ENCODE measurements around the gene ZFHX3.

ZFHX3 gene

DNA sequence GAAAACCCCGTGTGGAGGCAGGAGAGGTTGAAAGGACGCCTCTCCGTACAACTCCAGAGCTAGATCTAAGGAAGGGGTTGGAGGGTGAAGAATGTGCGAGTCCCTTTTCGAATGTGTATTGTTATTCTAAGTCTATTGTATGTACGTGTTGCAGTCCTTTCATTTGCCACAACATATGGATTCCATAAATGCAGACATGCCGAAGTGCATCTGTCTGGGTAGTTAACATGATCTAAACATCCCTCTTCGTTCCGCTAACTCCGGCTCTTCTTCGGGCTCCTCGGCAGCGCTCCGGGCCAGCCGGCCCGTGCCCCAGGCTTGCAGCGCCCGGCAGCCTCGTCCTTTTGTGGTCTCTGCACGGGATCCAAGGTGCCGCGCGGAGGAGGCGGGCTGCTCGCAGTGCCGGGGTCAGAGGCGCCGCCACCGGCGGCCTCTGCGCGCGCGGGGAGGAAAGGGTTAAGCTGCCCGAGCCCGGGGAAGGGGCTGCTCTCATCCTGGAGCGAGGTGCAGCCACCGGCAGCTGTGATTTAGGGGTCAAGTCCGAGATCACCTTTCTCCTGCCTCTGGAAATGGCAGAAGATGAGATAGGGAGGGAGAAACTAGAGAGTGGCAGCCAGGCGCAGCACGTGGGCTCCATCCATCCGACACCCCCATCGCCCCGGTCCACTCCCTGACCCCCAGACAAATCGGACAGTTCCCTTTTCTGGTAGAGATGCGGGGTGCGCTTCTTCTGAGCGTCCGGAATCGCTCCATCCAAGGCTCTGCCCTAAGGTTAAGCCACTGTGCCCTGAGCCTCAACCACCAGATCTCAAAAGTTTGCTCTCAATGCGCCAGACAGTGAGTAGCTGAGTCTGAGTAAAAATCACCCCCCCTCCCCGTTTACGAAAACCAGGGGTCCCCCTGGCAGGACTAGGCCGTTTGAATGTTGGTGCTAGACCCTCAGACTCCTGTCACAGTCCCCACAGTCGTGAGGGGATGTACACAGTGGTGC lies 15.1 kb upstream of the ZFHX3 start:
- TF ChIP-seq, protein P1, sequence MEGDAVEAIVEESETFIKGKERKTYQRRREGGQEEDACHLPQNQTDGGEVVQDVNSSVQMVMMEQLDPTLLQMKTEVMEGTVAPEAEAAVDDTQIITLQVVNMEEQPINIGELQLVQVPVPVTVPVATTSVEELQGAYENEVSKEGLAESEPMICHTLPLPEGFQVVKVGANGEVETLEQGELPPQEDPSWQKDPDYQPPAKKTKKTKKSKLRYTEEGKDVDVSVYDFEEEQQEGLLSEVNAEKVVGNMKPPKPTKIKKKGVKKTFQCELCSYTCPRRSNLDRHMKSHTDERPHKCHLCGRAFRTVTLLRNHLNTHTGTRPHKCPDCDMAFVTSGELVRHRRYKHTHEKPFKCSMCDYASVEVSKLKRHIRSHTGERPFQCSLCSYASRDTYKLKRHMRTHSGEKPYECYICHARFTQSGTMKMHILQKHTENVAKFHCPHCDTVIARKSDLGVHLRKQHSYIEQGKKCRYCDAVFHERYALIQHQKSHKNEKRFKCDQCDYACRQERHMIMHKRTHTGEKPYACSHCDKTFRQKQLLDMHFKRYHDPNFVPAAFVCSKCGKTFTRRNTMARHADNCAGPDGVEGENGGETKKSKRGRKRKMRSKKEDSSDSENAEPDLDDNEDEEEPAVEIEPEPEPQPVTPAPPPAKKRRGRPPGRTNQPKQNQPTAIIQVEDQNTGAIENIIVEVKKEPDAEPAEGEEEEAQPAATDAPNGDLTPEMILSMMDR (IDR thresholded peaks at IDR 0.05; ENCODE audit: low read depth, low read length): no peak
- DNase-seq (ENCODE audit: extremely low read depth, low read depth): no peak

DNA sequence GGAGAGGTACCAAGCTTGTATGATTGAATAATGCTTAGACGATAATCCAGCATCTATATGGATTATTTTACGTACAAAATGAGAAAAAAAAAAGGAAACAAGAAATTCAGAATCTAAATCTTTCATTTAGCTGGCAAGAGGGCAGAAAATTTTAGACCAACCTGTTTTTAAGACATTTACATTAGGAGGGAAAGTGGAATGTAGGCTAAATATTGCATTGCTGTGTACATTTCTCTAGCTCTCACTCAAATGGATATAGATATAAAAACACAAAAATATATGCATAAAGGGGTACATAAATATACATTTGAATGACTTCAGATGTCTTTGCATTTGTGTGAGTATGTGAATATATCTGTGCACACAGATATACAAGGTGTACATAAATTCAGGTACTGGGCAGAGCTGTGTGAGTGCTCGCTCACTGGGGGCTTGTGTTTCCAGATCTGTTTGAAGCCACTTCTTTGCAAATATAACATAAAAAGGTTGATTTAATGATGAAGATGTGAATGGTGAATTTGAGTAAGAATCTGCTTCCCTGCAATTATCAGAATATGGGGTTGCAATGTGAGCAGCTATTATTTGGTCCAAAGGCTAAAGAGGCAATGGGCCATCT lies 14.2 kb upstream of the ZFHX3 start:
- TF ChIP-seq, protein P1 (IDR thresholded peaks at IDR 0.05; ENCODE audit: low read depth, low read length): no peak
- DNase-seq (ENCODE audit: extremely low read depth, low read depth): no peak

DNA sequence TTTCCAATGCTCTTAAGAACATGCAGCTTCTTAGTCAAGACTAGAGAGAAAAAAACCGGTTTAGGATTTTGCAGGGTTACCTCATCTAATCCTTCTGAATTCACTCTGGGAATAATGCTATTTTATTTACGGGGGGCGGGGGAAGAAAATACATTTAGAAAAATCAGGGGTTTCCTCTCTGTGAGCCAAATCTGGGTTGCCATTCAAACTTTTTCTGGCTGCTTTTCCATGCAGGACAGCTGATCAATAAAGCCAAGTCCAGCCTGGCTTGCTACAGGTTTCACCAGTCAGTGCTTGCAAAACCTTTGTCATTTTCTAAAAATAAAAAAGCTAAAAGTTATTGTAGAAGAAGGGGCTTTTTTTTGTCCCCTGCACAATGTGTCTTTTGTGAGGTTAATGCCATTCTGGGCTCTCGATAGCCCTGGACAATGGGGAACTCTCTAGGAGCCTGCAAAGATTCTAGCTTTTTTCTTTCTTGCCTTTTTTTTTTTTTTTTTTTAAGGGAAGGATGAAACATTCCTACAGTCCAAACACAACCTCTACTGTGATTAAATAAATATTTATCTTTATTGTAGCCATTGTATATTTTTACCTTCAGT lies 13.1 kb upstream of the ZFHX3 start:
- TF ChIP-seq, protein P1 (IDR thresholded peaks at IDR 0.05; ENCODE audit: low read depth, low read length): no peak
- DNase-seq (ENCODE audit: extremely low read depth, low read depth): no peak

DNA sequence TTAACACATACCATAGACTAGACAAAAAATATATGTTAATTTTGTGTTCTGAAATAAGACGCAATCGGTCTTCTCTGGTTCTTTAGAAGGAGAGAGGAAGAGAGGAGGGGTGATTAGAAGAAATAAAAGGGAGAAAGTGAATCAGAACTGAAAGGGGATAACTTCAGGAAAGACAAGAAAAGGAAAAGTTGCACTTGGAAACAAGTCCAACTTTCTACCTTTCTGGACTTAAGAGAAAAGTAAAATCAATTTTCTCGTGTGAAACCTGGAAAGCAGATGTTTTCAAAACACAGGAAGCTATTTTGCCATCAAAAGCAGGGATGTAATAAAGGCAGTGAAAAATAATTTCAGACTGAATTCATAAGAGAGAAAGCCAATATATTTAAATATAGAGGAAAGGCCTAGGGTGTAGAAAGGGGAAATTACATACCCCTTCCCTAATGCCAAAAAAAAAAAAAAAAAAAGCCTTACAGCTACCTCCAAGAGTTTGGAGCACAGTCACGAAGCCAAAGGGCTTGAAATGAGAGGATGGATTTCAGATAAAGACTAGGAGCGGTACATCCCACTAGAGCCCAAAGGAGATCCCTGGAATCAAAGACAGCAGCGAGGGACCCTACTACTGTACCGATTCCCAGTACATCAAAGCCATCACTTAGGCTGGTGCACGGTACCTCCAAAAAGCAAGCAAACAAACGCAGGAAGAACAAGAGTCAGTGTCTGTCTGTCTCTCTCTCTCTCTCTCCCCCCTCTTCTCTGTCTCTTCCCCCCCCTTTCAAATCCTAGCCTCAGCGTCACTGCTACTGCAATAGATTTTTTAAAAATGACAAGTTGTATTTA lies 12.1 kb upstream of the ZFHX3 start:
- no peak for DNase-seq (ENCODE audit: extremely low read depth, low read depth)
- TF ChIP-seq, protein P1 (IDR thresholded peaks at IDR 0.05; ENCODE audit: low read depth, low read length): no peak

DNA sequence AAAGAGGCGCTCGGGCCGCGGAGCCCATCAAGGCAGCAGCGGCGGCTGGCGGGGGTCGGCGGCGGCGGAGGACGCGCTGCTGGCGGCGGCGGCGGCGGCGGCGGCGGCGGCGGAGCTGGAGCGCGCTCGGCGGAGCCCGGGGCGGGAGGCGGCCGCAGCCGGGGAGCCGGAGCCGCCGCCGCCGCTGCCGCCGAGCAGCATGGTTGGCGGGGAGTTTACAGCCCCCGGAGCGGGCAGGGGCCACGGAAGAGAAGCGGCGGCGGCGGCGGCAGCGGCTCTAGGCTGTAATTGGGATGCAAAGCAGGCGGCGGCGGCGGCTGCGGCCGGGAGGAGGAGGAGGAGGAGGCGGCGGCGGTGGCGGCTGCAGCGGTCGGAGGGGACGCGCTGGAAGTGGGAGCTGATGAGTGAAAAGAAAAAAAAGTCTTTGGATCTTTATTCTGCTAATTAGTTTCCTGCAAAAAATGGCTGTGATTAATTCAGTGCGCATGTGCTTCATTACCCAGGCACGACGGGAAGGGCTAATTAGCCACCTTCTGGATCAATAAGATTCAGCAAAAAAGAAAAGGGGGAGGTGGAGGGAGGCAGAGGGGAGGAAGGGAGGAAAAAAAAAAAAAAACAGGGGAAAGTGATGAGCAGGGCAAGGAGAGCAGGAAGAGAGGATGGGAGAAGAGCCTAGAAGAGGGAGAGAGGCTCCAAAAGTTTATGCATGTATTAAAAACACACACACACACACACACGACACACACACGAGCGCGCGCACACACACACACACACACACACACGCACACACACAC lies 10.9 kb upstream of the ZFHX3 start:
- no peak for DNase-seq (ENCODE audit: extremely low read depth, low read depth)
- TF ChIP-seq, protein P1 (IDR thresholded peaks at IDR 0.05; ENCODE audit: low read depth, low read length): no peak

DNA sequence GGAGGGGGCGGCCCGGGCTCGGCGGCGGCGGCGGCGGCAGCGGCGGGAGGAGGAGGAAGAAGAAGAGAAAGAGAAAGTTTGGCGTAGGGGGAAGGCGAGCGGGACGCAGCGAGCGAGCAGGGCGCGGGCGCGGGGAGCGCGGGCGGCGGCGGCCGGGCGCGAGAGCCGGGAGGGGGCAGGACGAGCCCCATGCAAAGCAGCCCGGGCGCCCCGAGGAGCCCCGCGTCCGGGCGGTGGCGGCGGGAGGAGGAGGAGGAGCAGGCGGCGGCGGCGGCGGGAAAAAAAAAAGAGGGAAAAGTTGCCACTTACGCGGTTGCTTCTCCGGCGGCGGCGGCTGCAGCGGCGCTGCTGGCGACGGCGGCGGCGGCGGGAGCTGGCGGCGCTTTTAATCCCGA lies 10.3 kb upstream of the ZFHX3 start:
- DNase-seq (ENCODE audit: extremely low read depth, low read depth): no peak
- TF ChIP-seq, protein P1 (IDR thresholded peaks at IDR 0.05; ENCODE audit: low read depth, low read length): no peak

Measured in AG09319 (cell line).